GM23338 (cell line): Measurements from ENCODE around the gene CIAPIN1. TPM values are rescaled to one million over a fixed set of nuclear protein-coding genes. Genes with fewer than 3 reads are reported as not detected.

Experiments used
- ATAC-seq: fragments of 200-7000 bp; cut with Tn5 transposase; 3 replicates; pipeline ENCODE4 v1.9.1; 2020
- DNase-seq: peaks from one replicate; pipeline ENCODE4 v3.0.0-alpha.2; 2015; ENCODE audit warnings: low spot score
- H2AFZ ChIP-seq: fragments of 200-600 bp; sonication (generic); 2 replicates; pipeline ENCODE4 v1.8.0; 2016; ENCODE audit warnings: antibody characterized with exemption, mild to moderate bottlenecking, moderate library complexity
- H3F3A ChIP-seq: fragments of 200-600 bp; sonication (generic); replicated peaks from 2 replicates; pipeline ENCODE4 v1.8.0; 2017; ENCODE audit warnings: antibody characterized with exemption, mixed run types, low read depth
- H3K27ac ChIP-seq: fragments of 200-600 bp; sonication (generic); 2 replicates; pipeline ENCODE4 v1.6.1; 2016; ENCODE audit warnings: low read depth
- H3K27me3 ChIP-seq: fragments of 200-600 bp; sonication (generic); 2 replicates; pipeline ENCODE4 v1.8.0; 2016; ENCODE audit warnings: mild to moderate bottlenecking, mixed run types, moderate library complexity; ENCODE audit not compliant: insufficient read depth
- H3K36me3 ChIP-seq: fragments of 200-600 bp; sonication (generic); 2 replicates; pipeline ENCODE4 v1.8.0; 2016; ENCODE audit warnings: mild to moderate bottlenecking; ENCODE audit not compliant: insufficient read depth
- H3K4me1 ChIP-seq: fragments of 200-600 bp; sonication (generic); 2 replicates; pipeline ENCODE4 v1.8.0; 2016; ENCODE audit warnings: mild to moderate bottlenecking, moderate library complexity; ENCODE audit not compliant: insufficient read depth
- H3K4me2 ChIP-seq: fragments of 200-600 bp; sonication (generic); 2 replicates; pipeline ENCODE4 v1.7.1; 2017; ENCODE audit warnings: mixed run types
- H3K4me3 ChIP-seq: fragments of 200-600 bp; sonication (generic); 2 replicates; pipeline ENCODE4 v1.6.1; 2016; ENCODE audit warnings: mixed run types
- H3K79me2 ChIP-seq: fragments of 200-600 bp; sonication (generic); replicated peaks from 2 replicates; pipeline ENCODE4 v1.8.0; 2017; ENCODE audit warnings: mild to moderate bottlenecking; ENCODE audit not compliant: insufficient read depth
- H3K9me2 ChIP-seq: fragments of 200-600 bp; sonication (generic); 2 replicates; pipeline ENCODE4 v1.8.0; 2017; ENCODE audit not compliant: insufficient read depth
- H4K20me1 ChIP-seq: fragments of 200-600 bp; sonication (generic); replicated peaks from 2 replicates; pipeline ENCODE4 v1.8.0; 2017; ENCODE audit warnings: mild to moderate bottlenecking; ENCODE audit not compliant: insufficient read depth
- H3K27ac Mint-ChIP-seq: 2 replicates; pipeline ENCODE4 v1.8.0; 2020; ENCODE audit warnings: inconsistent platforms, mild to moderate bottlenecking, moderate library complexity, mixed read lengths
- H3K27me3 Mint-ChIP-seq: 3 replicates; pipeline ENCODE4 v1.8.0; 2022; ENCODE audit warnings: low read depth, mild to moderate bottlenecking, moderate library complexity, mixed read lengths, inconsistent platforms; ENCODE audit not compliant: insufficient read depth, poor library complexity
- H3K36me3 Mint-ChIP-seq: 3 replicates; pipeline ENCODE4 v1.8.0; 2021; ENCODE audit warnings: low read depth, mild to moderate bottlenecking, inconsistent platforms, moderate library complexity, mixed read lengths
- H3K4me1 Mint-ChIP-seq: 3 replicates; pipeline ENCODE4 v1.8.0; 2020; ENCODE audit warnings: mild to moderate bottlenecking, inconsistent platforms, mixed read lengths
- H3K4me3 Mint-ChIP-seq: 3 replicates; pipeline ENCODE4 v1.8.0; 2021; ENCODE audit warnings: moderate library complexity, mild to moderate bottlenecking, inconsistent platforms, mixed read lengths
- H3K9me3 Mint-ChIP-seq: 3 replicates; pipeline ENCODE4 v1.8.0; 2020; ENCODE audit warnings: moderate library complexity, mild to moderate bottlenecking, inconsistent platforms, mixed read lengths
- CREB1 ChIP-seq: fragments of 250-450 bp; sonication (Bioruptor Pico); IDR thresholded peaks from 2 replicates; pipeline ENCODE4 v1.5.0; 2020; ENCODE audit warnings: low read depth, mild to moderate bottlenecking, moderate library complexity
- CTCF ChIP-seq, 2 experiments: fragments of 200-600 bp in 1 of 2; sonication (generic) in 1 of 2; conservative IDR thresholded peaks; 2 replicates each; pipeline versions ENCODE4 v1.5.1 to v1.6.1; 2016 to 2017; ENCODE audit warnings: antibody characterized with exemption in 2 of 2, low read depth in 2 of 2, mild to moderate bottlenecking in 2 of 2, moderate library complexity in 1 of 2
- EZH2 ChIP-seq: fragments of 200-600 bp; sonication (generic); IDR thresholded peaks from one replicate; pipeline ENCODE4 v1.8.0; 2017; ENCODE audit warnings: antibody characterized with exemption, mild to moderate bottlenecking, low read depth; ENCODE audit not compliant: unreplicated experiment
- EZH2phosphoT487 ChIP-seq: fragments of 200-600 bp; sonication (generic); IDR thresholded peaks from one replicate; pipeline ENCODE4 v1.8.1; 2018; ENCODE audit warnings: antibody characterized with exemption; ENCODE audit not compliant: unreplicated experiment
- NANOG ChIP-seq: IDR thresholded peaks from 2 replicates; pipeline ENCODE4 v1.6.1; 2016; ENCODE audit warnings: antibody characterized with exemption, borderline replicate concordance
- POLR2AphosphoS5 ChIP-seq: IDR thresholded peaks from 2 replicates; pipeline ENCODE4 v1.6.1; 2016; ENCODE audit warnings: antibody characterized with exemption, low read depth
- STAT1 ChIP-seq: IDR thresholded peaks from one replicate; pipeline ENCODE4 v1.6.1; 2016; ENCODE audit warnings: antibody characterized with exemption; ENCODE audit not compliant: unreplicated experiment
- ZNF331 ChIP-seq: fragments of 250-450 bp; sonication (Bioruptor Pico); IDR thresholded peaks from 2 replicates; pipeline ENCODE4 v1.5.0; 2020; ENCODE audit warnings: low read depth, mild to moderate bottlenecking, moderate library complexity
- polyA plus RNA-seq: library from polyadenylated mRNA; unstranded; fragments of >200 nt; fragmentation: Nextera tagmentation; extraction: Ambion mirVana; gene quantifications from 2 replicates; pipeline ENCODE4 v1.2.1, GENCODE V29; 2016
- total RNA-seq: library from RNA; depleted of rRNA; stranded (reverse); fragments of >200 nt; shearing (Covaris generic); gene quantifications from 2 replicates; pipeline ENCODE4 v1.2.3, GENCODE V29; 2014

Gene CIAPIN1
- total and polyA plus RNA-seq, 2 experiments from 2014 or later: 36.5 to 75.4 TPM

DNA sequence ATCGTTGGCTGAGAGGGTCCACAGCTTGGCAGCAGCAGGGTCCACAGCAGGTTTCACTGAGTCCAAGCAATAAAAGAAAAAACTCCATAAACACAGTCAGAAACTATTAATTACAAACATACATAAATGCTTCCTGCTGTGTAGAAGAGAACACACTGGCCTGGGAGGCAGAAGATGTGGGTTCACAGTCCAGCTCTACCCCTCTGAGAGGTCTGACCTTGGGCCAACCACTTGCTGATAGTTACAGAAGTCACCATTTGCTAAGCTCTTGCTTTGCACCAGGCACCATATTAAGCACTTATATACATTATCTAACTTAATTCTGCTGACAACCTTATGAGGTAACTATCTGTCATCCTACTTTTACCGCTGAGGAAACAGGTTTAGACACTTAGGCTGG, 14.7 kb downstream of the CIAPIN1 start:
- Mint-ChIP-seq H3K36me3 (peaks cover 76% of the 10 kb centered on the region), H3K4me3 (no peak overlapping the region), H3K27ac (no peak overlapping the region), H3K27me3 (no peaks in the 10 kb centered on the region), H3K9me3 (no peaks in the 10 kb centered on the region; the same call in 2 of the 3 replicates), H3K4me1 (no peaks in the 10 kb centered on the region)
- no peaks in the 10 kb centered on the region for H3K27me3 ChIP-seq
- H3K27ac ChIP-seq: no peak overlapping the region
- H4K20me1 ChIP-seq: peaks cover 1% of the 10 kb centered on the region; the same call in 1 of the 2 replicates
- DNase-seq (no peak), ATAC-seq (no peak)
- no peaks in the 10 kb centered on the region for H3F3A ChIP-seq
- H3K4me2 ChIP-seq: no peak overlapping the region
- no peak for TF ChIP-seq POLR2AphosphoS5
- no peak for TF ChIP-seq CREB1
- TF ChIP-seq NANOG: no peak
- TF ChIP-seq STAT1: no peak
- TF ChIP-seq EZH2: no peak
- no peak for TF ChIP-seq CTCF (conservative IDR thresholded peaks at IDR 0.05; ENCODE audit: low read depth in 2 of 2)
- TF ChIP-seq EZH2phosphoT487: no peak
- TF ChIP-seq ZNF331: no peak
- no peak overlapping the region for H2AFZ ChIP-seq
- peaks cover 70% of the 10 kb centered on the region for H3K36me3 ChIP-seq
- no peaks in the 10 kb centered on the region for H3K9me2 ChIP-seq
- H3K4me3 ChIP-seq: no peak overlapping the region
- H3K79me2 ChIP-seq: no peaks in the 10 kb centered on the region
- H3K4me1 ChIP-seq: no peaks in the 10 kb centered on the region

GRCh38 chr16:57430955-57431354, 16.2 kb downstream of the CIAPIN1 start:
- Histone ChIP-seq H3K4me2 (no peak overlapping the region), H2AFZ (no peak overlapping the region), H3F3A (no peaks in the 10 kb centered on the region), H3K27me3 (no peaks in the 10 kb centered on the region), H3K4me3 (no peak overlapping the region), H3K36me3 (peaks cover 68% of the 10 kb centered on the region), H3K27ac (no peak overlapping the region), H3K4me1 (no peaks in the 10 kb centered on the region), H4K20me1 (0 out of 2 replicates have a peak, but pooled peaks cover 5% of the 10 kb centered on the region), H3K79me2 (no peaks in the 10 kb centered on the region), H3K9me2 (no peaks in the 10 kb centered on the region)
- DNase-seq: no peak
- ATAC-seq: no peak
- no peaks in the 10 kb centered on the region; the same call in 2 of the 3 replicates for H3K9me3 Mint-ChIP-seq
- H3K27ac Mint-ChIP-seq: no peak overlapping the region
- peaks cover 2% of the 10 kb centered on the region for H3K27me3 Mint-ChIP-seq
- H3K36me3 Mint-ChIP-seq: peaks cover 75% of the 10 kb centered on the region
- TF ChIP-seq EZH2 (no peak), CREB1 (no peak), POLR2AphosphoS5 (no peak), NANOG (no peak), CTCF (conservative IDR thresholded peaks at IDR 0.05; ENCODE audit: low read depth in 2 of 2) (no peak), STAT1 (no peak)
- H3K4me3 Mint-ChIP-seq: no peak overlapping the region
- H3K4me1 Mint-ChIP-seq: no peaks in the 10 kb centered on the region
